Measurements from ENCODE around the gene INF2.
"Not testable (repeated sequence)": the region's sequence is repeated elsewhere in the genome, so short reads cannot be mapped to it uniquely, and the experiment has no call there.

The INF2 gene

GRCh38 chr14:104689109-104689880 lies at the start of gene INF2:
INF2 (plus strand) TSS chr14:104689618; CDS start chr14:104701366, 11,748 bp downstream.
- peak; percentile 38 for DNase-seq (ENCODE audit: low read depth)

GRCh38 chr14:104639885-104640548 lies 49.4 kb upstream of the INF2 start:
- DNase-seq (ENCODE audit: low read depth), result no peak

GRCh38 chr14:104640681-104641080 lies 48.7 kb upstream of the INF2 start:
- no peak for DNase-seq (ENCODE audit: low read depth)

GRCh38 chr14:104641753-104642539 lies 47.5 kb upstream of the INF2 start:
- DNase-seq (ENCODE audit: low read depth), result no peak

GRCh38 chr14:104642540-104642868 lies 46.9 kb upstream of the INF2 start:
- DNase-seq (ENCODE audit: low read depth), result no peak

- no peak for DNase-seq (ENCODE audit: low read depth)
Measured at GRCh38 chr14:104643306-104643705, 46.1 kb upstream of the INF2 start.

- DNase-seq (ENCODE audit: low read depth), result no peak
Measured at GRCh38 chr14:104644091-104644635, 45.3 kb upstream of the INF2 start.

GRCh38 chr14:104644656-104645378 lies 44.6 kb upstream of the INF2 start:
- DNase-seq (ENCODE audit: low read depth), result no peak

GRCh38 chr14:104647467-104648043 lies 41.9 kb upstream of the INF2 start:
- DNase-seq (ENCODE audit: low read depth), result no peak

- peak; percentile 39 for DNase-seq (ENCODE audit: low read depth)
Measured at GRCh38 chr14:104650057-104650980, 39.1 kb upstream of the INF2 start.

- no peak for DNase-seq (ENCODE audit: low read depth)
Measured at GRCh38 chr14:104650981-104651875, 38.2 kb upstream of the INF2 start.

GRCh38 chr14:104651876-104652260 lies 37.5 kb upstream of the INF2 start:
- DNase-seq (ENCODE audit: low read depth), result no peak

GRCh38 chr14:104652386-104652785 lies 37.0 kb upstream of the INF2 start:
- DNase-seq (ENCODE audit: low read depth), result no peak

- DNase-seq (ENCODE audit: low read depth), result not testable (repeated sequence)
Measured at GRCh38 chr14:104653130-104653920, 36.1 kb upstream of the INF2 start.

- no peak for DNase-seq (ENCODE audit: low read depth)
Measured at GRCh38 chr14:104654119-104654518, 35.3 kb upstream of the INF2 start.

GRCh38 chr14:104655128-104655848 lies 34.1 kb upstream of the INF2 start:
- no peak for DNase-seq (ENCODE audit: low read depth)

- DNase-seq (ENCODE audit: low read depth), result no peak
Measured at GRCh38 chr14:104656014-104656714, 33.3 kb upstream of the INF2 start.

Data from activated T-helper 1 cell treated with Interleukin-2 at 50 U/mL for 16 hours (primary cell).